Anterior cingulate cortex (tissue), 58 donors: ENCODE results near the gene REPIN1.

Source experiments
- DNase-seq, 58 donors: peaks; one replicate each; lab custom pipeline; 2025; lab: John Stamatoyannopoulos, UW

The REPIN1 gene

DNA sequence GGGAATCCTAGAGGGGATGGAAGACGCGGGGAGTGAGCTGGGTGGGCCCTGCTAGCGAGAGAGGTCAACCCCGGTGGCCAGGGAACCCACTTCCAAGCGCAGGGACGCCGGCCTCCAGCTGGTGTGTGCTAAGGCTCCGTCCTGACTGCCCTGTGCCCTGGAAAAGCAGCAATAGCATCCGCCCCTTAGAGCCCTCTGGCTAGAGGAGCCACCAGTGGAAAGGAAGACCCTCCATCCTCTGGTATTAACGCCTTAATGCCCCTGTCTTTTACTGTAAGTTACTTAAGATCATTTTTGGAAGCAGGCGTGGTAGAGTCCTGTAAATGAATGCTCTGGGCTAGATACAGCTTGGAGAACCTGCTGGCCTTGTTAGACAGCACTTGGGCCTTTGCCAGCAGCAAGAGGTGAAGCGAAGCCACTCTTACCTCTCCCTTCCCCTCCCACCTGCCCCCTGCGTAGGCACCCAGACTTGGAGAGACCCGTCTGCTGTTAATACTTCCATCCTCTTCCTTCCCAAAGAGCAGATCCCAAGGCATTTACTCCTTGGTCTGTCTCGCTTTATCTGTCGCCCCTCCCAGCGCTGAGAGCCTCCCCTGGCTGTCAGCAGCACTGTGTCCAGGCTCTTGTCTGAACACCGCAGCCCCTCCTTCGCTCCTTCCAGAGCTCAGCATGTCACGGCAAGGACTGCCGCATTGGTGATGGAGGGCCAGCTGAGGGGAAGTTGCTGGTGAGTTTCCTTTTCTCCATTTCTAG lies 4.6 kb downstream of the REPIN1 start:
- DNase-seq, result no peak

DNA sequence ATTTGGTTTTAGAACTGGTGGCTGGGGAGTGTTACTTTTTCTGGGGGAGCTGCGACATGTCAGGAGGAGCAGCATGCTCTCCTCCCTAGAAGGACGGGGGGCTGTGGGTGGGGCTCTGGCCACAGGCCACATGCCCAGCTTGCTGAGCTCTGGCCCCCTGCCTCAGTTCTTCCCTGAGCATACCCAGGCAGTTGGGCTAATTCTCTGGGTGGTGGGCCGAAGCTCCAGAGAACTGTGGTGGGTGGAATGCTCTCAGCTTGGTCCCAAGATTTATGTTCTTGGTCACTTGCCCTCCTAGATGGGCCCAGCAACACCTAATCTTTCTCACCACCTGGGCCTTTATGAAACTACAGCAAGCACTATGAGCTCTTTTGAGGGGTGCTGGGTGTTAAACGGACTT lies 5.4 kb downstream of the REPIN1 start:
- no peak for DNase-seq

DNA sequence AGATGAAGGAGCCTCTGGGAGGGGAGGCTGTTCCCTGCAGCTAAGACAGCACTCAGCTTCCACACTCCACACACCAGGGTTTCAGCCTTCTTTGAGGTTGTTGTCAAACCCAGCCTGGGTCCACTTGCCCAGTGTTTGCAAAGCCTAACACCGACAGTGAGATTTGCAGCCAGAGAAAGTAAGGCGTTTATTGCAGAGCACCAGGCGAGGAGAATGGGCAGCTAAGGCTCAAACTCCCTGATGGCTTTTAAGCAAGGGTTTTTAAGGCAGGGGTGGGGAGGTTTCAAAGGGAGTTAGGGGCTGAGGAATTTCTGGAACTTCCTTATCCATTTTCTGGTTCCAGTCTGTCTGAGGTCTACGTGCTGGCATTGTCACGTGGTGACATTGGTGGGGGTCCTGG lies 5.8 kb downstream of the REPIN1 start:
- no peak for DNase-seq

DNA sequence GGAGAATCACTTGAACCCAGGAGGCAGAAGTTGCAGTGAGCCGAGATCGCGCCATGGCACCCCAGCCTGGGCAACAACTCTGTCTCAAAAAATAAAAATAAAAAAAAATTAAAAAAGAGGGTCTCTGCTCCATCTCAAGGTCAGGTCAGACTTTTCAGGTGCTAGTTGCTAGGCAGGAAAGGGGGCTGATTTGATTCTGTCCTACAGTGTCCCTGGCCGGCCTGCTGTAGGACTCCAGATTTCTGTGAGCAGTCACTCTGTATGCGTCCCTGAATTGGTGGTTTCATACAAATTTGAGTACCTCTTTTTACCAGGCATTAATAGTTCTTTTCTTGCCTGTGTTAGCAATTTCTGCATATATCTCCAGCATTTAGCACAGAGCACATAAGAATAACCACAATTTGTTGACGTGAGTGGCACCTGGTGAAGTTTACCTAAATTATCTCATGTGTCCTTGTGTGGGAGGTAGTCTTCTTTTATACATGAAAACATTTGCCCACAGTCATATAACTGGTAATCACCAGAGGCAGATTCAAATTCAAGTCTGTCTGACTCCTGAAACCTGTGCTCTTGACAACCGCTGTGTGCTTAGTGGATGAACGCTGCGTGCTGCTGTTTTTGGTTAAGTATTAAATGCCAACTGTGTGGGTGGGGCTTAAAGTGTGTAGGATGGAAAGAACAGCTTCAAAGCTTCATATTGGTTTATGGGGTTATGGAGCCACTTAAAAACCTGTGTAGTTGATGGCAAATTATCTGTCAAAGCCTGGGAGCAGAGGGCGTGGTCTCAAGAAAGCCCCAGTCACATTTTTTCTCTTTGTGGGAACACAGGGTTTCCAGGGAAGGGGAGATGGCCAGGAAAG lies 7.3 kb downstream of the REPIN1 start:
- DNase-seq, result peak in 1 of 58 donors; percentile 16

DNA sequence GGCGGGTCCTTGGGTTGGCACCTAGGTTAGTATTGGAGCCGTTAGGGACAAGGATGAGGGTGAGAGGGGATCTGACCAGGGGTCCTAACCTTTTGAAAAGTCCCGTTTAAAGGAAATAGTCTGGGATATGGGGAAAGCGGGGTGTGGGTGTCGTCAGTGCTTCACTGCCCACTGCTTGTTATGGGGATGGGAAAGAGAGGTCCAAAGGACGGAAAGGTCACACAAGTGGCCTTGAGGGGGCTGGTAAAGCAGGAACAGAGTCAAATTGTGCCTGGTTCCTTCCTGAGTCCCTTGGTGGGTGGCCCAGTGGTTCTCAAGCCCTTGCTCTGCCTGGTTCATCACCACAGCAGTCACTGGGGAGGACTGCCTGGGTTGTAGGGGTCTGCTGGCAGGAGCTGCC lies 7.9 kb downstream of the REPIN1 start:
- DNase-seq, result no peak

DNA sequence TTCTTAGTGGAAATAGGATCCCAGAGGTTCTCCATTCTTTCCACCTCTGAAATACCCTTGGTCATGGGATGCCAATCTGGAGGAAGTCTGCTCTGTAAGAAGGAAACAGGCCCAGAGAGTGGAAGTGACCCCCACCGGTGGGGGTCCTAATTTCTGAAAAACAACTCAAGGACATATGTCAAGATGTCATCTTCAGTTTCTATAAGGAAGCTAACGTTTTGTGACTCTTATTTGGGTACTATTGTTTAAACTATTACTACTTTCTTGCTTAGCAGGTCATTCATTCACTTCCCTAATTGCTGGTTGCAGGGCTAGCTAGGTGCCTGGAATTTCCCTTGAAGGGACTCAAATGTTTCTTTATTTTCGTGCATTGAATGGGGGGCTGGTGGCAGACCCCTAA lies 8.6 kb downstream of the REPIN1 start:
- DNase-seq, result no peak

DNA sequence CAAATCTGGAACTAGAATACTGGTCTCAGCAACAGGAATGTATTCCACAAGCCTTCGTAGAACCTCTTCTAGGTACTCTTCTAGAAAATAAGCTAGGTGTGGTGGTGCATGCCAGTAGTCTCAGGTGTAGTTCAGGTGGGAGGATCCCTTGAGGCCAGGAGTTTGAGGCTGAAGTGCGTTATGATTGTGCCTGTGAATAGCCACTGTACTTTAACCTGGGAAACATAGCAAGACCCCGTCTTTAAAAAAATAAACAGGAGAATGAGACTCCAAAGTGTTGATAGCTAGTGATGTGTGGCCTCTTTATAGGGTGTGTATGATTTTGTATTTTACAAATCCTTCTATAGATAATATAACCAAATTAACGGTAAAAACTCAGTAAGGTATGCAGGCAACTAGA lies 9.0 kb downstream of the REPIN1 start:
- no peak for DNase-seq

DNA sequence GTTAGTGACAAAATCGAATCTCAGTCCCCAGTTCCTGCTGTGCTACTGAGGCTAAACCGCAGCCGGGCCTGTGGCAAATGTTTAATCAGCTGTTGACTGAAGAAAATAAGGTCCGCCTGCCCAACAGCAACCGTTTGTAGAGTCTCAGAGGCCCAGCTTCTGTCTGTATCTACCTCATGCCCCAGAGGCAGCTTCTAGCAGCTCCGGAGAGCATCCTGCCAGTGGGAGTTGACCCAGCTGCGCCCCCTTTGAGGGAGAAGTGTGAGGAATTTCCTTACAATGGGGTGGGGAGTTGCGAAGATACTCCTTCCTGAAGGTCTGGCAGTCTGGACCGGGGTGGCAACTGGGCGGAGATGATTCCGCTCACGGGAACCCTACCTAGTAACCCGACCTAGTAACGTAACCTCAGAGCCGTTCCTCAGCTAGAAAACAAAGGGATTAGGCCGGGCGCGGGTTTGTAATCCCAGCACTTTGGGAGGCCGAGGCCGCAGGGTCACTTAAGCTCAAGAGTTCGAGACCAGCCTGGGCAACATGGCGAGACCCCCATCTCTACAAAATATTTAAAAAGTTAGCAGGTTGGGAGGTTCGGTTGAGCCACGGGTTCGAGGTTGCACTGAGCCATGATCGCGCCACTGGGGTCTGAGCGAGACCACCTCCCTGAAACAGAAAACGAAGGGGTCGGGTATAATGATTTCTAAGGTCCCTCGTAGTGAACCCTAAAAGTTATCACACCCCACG lies 9.7 kb downstream of the REPIN1 start:
- peak in 18 of 58 donors; percentile 20 to 46 (median 36) for DNase-seq

DNA sequence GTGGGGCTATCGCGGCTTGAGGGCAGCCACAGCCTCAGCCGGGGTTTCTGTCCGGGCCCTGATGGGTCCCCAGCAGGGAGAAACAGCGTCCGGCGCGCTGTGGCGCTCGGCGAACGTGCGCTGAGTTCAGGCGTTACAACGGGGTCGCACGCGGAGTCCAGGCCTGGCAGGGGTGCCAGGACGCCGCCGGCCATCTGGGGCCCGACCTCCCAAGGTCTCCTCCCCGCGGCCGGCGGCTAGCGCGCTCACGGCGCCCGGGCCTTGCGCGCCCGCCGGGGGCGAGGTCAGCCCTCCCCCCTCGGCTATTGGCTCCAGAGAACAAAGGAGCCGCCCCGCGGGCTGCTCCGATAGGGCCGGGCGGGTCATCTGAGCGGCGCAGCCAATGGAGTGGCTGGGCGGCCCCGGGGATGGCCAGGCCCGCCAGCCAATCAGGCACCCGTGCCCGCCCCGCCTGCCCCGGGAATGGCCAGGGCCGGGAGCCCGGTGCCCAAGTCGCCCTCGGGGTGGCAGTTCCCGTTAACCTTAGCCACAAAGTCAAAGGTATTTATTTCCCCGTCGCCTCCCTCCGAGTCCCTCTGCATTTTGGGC lies 10.3 kb downstream of the REPIN1 start, which contains the start of gene ZNF775:
Gene ZNF775 (plus strand): TSS at position 478 of the 588 bp plus-strand sequence. CDS start 9,141 bp downstream, outside the sequence.
- DNase-seq, result peak; percentile 58 to 97 (median 93)

DNA sequence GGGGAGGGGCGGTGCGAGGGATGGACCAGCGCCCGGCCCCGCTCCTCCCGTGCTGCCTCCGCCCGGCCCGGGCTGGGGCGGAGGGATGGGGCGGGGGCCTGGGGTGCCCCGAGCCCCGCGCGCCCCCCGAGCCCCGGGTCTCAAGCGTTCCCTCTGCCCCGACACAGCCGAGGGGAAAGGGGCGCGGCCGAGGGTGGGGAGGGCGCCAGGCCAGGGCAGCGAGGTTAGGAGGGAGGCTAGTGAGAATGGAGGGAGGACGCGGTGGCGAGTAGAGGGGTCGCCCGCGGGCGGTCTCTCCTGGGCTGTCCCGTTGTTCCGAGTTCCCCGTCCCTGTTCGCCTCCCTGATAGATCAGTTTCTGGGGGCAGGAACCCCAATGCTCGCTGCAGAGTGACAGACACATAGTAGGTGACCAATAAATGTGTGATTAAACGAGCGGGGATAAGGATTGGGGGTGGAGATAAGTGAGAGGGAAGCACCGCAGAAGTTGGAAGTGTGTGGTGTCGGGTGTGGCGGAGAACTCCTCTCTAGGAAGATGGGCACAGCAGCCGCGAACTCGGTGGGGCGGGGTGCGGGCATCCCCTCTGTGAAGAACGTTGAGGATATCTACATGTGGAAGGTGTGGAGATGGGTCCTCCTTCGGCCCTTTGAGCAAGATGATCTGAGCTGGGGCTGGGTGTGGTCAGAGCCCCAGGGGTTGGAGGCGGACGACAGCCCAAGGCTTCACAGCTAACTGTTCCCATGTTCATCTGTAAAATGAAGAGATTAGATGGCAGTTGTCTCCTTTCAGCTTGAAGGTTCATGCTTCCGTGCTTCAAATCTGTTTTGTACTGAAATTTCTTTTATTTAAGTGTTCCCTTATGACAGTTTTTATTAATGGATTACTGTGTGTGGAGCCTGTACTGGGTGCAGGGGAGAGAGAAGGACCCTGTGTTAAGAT lies 11.1 kb downstream of the REPIN1 start:
- peak in 11 of 58 donors; percentile 25 to 59 (median 50) for DNase-seq

DNA sequence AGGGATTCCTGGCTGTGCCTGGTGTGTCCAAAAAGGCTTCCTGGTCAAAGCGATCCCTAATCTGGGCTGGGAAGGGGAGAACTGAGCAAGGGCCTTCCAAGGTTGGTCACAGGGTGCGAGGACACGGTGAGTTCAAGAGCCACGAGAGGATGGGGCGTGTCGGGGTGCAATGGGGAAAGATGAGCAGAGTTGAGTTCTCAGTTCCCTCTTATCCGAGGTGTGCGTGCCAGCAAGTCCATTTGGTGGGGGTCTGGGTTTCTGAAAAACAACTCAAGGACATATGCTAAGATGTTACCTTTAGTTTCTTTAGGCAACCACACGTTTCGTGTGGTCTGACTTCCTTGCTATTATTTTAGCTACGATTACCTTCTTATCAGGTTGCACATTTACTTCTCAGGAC lies 11.8 kb downstream of the REPIN1 start:
- no peak for DNase-seq

DNA sequence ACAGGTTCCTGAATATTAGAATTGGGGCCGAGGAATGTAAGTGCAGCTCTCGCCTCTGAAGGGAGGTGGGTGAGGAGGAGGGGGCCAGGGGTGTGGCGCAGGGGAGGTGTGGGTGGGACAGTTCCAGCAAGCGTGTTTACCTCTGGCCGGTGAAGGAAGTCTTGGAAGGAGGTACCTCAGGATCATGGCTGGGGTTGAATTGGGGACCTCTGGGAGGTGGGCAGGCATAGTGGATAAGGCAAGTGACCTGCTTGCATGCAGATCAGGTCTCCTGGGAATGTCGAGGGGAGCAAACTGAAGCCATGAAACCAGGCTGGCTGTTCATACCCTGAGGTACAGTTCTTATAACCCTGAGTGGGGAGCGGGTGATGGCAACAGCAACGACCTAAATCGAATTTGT lies 12.5 kb downstream of the REPIN1 start:
- DNase-seq, result no peak

DNA sequence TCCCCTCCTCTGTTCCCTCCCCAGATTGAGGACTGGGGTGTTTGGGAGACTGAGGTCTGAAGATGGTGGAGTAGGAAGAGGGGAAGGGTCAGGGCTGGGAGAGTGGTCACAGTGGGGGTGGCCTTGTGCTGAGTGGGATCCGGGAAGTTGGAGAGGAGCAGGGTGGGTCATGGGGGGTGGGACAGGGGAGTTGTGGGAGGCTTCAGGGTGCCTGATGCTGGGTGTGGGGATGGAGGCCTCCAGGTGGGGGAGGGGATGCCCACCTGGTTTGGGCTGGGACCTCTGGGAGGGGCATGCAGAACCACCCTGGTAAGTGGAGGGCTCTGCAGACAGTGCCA lies 13.1 kb downstream of the REPIN1 start:
- no peak for DNase-seq

DNA sequence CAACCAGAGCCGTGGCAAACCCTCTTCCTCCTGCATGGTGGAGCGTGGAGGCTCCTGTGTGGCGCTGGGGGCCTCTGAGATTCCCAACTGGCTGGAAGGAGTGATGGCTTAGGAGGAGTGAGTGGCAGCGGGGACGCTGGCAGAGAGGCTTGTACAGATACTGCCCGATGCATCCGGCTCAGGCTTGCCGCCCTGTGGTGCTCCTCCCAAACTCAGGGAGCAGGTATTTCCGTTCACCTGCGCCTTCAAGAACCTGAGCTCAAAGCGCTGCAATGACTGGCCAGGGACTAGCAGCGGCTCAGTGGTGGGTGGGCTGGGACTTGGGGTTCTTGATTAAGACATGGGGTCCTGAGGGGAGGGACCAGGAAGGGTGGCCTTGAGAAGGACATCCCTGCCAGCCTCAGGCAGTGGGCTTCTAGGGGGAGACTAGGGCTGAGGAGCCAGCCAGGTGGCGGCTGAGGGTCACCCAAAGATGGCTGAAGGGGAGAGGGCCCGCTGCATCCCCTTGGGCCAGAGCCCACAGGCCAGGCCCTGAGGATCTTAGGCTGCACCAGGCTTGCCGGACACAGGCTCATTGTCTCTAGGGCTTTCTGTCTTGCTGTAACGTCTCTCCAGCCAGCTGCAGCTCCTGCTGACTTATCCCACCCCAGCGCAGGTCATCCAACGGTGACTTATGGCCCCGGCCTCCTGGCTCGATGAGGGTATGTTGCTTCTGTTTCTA lies 13.7 kb downstream of the REPIN1 start:
- peak in 22 of 58 donors; percentile 17 to 65 (median 44) for DNase-seq

DNA sequence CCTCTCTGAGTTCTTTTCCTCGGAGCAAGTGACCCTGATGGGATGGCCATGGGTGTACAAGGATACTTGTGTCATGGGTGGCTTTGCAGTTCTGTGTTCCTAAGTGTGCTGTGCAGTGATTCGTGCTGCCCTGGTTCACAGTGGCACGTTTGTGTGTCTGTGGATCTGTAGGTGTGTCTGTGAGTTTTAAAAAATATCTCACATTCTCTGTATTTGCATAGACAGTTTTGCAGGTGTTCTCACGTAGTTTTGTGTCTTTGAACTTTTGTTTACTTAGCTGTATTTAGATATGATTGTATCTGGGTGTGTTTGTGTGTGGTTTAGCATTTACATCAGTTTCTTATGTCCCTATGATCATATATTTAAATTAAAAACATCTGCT lies 14.2 kb downstream of the REPIN1 start:
- no peak for DNase-seq

DNA sequence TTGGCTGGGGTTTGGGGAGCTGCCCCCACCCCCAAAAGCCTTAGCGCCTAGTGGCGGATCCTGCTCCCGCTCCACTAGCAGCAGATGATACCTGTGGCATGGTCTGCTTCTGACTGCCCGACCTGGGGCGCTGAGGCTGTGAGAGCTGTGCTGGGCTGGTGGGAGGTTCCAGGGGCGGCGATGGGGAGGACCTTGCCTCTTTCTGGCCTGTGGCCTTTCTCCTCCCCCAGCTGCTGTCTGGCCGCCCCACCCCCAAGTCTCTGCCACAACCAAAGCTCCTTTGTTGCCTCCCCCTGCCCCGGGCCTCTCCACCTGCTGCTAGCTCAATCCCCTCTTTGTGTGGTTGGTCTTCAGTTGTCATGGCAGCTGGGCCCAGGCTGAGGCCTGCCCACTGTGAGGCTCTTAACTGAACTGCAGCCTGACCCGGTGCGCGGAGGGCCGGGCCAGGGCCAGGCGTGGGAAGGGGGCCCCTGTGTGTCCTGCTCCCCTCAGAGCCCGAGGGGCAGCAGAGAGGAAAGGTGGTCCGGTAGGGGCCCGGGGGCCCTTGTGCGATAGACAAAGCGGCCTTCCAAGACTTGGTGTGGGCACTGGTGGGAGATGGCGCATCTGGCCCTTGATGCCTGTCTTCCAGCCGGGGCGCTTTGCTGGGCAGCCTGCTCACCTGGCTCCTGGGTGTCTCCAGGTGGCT lies 15.2 kb downstream of the REPIN1 start:
- DNase-seq, result peak in 57 of 58 donors; percentile 35 to 99 (median 93)

DNA sequence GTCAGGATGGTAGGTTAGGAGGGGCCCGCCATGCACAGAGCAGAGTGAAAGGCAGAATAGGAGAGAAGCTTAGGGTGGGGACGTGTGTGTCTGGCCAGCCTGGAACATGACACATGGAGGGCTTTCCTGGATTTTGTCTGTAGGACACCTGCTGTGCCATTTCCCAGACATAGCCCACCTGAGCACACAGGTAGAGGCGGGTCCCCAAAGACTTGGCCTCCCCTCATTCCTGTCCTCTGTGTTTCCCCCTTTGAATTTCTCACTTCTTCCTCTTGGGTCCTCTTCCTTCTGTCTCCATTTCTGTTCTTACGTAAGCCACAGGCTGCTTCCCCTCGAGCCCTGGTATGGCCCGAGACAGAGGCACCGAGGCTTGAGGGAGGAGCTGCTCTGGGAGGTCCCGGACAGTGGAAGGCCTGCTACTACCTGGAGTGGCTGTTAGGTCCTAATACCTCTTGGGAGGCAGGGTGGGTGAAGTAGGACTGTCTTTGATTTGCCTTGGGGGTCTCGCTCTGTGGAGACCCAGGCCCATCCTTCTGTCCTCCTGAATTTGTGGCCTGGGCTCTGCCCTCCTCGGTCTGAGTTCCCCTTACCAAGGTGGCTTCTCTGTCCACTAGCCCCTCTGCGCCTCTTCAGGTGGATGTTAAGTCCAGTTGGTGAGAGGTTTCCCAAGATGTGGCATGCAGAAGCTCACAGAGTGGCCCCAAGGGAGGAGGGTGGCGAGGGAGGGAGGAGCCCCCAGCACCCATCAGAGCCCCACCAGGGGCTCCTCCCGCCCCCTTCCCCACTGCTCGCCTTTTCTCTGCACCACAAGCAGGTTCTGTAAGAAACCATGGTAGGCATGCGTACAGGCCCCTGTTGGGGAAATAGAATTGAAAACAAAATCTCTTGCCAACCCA lies 16.0 kb downstream of the REPIN1 start:
- no peak for DNase-seq
